ENCODE data around the gene SNHG17. TPM values are rescaled to one million over a fixed set of nuclear protein-coding genes. Genes with fewer than 3 reads are reported as not detected.

Gene SNHG17
- total RNA-seq, 2 donors from 2014 or later, result 8.9 to 38.9 TPM

GRCh38 chr20:38429301-38429700, 5.8 kb downstream of the SNHG17 start:
- no peak for ATAC-seq (ENCODE audit: insufficient number of reproducible peaks, low FRiP score, low read depth)

DNA sequence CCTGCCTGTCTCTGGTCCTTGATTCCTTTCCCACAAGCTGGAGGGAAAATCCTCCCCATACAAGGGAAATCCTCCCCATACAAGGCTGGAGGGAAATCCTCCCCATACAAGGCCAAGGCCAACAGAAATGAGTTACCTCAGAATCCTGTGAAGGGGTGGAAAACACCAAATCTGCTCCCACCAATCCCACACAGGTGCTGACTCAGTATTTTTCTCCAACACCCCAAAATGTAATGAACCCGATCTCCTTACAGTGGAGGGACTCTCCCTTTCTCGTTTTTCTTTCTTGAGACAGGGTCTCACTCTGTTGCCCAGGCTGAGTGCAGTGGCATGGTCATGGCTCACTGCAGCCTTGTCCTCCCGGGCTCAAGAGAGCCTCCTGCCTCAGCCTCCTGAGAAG, 6.3 kb downstream of the SNHG17 start:
- no peak overlapping the region for H3K4me3 ChIP-seq
- H3K4me1 ChIP-seq (ENCODE audit: control insufficient read depth in 1 of 2, low read depth in 2 of 2), result peaks cover 0 to 7% of the 10 kb centered on the region in 2 donors
- H3K27ac ChIP-seq, result no peak overlapping the region
- H3K36me3 ChIP-seq, result peaks cover 81% of the 10 kb centered on the region
- no peaks in the 10 kb centered on the region for H3K27me3 ChIP-seq (replicated peaks; ENCODE audit: insufficient read depth)
- no peak for ATAC-seq (ENCODE audit: insufficient number of reproducible peaks, low FRiP score, low read depth)
- TF ChIP-seq, protein P1, sequence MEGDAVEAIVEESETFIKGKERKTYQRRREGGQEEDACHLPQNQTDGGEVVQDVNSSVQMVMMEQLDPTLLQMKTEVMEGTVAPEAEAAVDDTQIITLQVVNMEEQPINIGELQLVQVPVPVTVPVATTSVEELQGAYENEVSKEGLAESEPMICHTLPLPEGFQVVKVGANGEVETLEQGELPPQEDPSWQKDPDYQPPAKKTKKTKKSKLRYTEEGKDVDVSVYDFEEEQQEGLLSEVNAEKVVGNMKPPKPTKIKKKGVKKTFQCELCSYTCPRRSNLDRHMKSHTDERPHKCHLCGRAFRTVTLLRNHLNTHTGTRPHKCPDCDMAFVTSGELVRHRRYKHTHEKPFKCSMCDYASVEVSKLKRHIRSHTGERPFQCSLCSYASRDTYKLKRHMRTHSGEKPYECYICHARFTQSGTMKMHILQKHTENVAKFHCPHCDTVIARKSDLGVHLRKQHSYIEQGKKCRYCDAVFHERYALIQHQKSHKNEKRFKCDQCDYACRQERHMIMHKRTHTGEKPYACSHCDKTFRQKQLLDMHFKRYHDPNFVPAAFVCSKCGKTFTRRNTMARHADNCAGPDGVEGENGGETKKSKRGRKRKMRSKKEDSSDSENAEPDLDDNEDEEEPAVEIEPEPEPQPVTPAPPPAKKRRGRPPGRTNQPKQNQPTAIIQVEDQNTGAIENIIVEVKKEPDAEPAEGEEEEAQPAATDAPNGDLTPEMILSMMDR (IDR thresholded peaks at IDR 0.05), result no peak
- H3K9me3 ChIP-seq, result no peaks in the 10 kb centered on the region
- no peak for DNase-seq (ENCODE audit: low spot score)

More at GRCh38 chr20:38429301-38429700, 5.8 kb downstream of the SNHG17 start:
- Histone ChIP-seq H3K4me3 (no peak overlapping the region), H3K36me3 (peaks cover 76% of the 10 kb centered on the region), H3K9me3 (no peaks in the 10 kb centered on the region), H3K27ac (no peak overlapping the region), H3K27me3 (replicated peaks; ENCODE audit: insufficient read depth) (no peaks in the 10 kb centered on the region), H3K4me1 (ENCODE audit: control insufficient read depth in 1 of 2, low read depth in 2 of 2) (peaks cover 5 to 12% of the 10 kb centered on the region in 2 donors)
- DNase-seq (ENCODE audit: low spot score), result no peak
- TF ChIP-seq, protein P1 (IDR thresholded peaks at IDR 0.05), result no peak

- H3K27ac ChIP-seq, result no peak overlapping the region
- H3K27me3 ChIP-seq (replicated peaks; ENCODE audit: insufficient read depth), result no peaks in the 10 kb centered on the region
- DNase-seq (ENCODE audit: low spot score) (no peak), ATAC-seq (ENCODE audit: insufficient number of reproducible peaks, low FRiP score, low read depth) (no peak)
- peaks cover 74% of the 10 kb centered on the region for H3K36me3 ChIP-seq
- no peaks in the 10 kb centered on the region for H3K9me3 ChIP-seq
- TF ChIP-seq, protein P1 (IDR thresholded peaks at IDR 0.05), result no peak
- H3K4me1 ChIP-seq (ENCODE audit: control insufficient read depth in 1 of 2, low read depth in 2 of 2), result no peaks in the 10 kb centered on the region
- H3K4me3 ChIP-seq, result no peak overlapping the region
Measured at GRCh38 chr20:38427655-38428023, 7.5 kb downstream of the SNHG17 start.

DNA sequence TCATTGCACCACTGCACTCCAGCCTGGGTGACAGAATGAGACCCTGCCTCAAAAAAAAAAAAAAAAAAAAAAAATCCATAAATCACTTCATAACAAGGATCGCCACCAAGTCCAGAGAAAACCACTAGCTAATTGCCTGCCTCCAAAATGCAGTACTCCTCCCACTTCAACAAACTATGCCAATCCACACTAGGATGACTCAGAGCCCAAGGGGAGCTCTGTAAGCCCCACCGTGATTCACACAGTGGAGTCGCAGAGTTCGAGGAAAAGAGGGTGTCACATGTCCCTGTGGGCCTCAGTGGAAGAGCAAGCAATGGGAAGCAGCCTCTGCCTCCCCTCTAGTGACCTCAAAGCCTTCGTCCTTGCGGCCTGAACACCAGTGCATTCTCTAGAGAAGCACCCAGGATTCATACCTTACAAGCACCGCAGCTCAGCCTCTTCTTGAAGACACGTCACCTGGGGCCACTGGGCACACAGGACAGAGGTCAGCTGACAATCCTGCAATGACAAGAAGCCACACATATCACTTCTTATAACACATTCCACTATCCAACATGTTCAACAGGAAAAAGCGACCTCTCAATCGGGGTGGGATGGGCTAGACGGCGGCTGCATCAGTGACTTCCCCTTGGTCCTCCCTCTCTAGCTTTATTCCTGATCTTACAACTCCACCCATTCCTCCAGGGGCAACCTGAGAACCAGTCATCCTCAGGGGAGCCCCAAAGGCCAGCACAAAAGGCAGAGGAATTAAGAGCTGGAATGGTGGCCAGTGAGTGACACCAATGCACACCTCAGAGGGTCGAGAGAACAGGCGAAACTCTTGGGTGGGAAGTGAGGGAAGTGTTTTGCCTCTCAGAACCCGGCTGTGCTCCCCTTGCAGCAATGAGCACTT, 8.9 kb downstream of the SNHG17 start:
- H3K36me3 ChIP-seq, result peaks cover 72% of the 10 kb centered on the region
- H3K9me3 ChIP-seq, result no peaks in the 10 kb centered on the region
- no peak overlapping the region for H3K4me3 ChIP-seq
- DNase-seq (ENCODE audit: low spot score), result peak; percentile 25
- H3K27ac ChIP-seq, result no peak overlapping the region
- TF ChIP-seq, protein P1 (IDR thresholded peaks at IDR 0.05), result no peak
- no peaks in the 10 kb centered on the region for H3K27me3 ChIP-seq (replicated peaks; ENCODE audit: insufficient read depth)
- H3K4me1 ChIP-seq (ENCODE audit: control insufficient read depth in 1 of 2, low read depth in 2 of 2), result no peaks in the 10 kb centered on the region
- ATAC-seq (ENCODE audit: insufficient number of reproducible peaks, low FRiP score, low read depth), result no peak

GRCh38 chr20:38424401-38424800, 10.7 kb downstream of the SNHG17 start:
- H3K27me3 ChIP-seq (replicated peaks; ENCODE audit: insufficient read depth), result no peaks in the 10 kb centered on the region
- DNase-seq (ENCODE audit: low spot score) (no peak), ATAC-seq (ENCODE audit: insufficient number of reproducible peaks, low FRiP score, low read depth) (no peak)
- no peaks in the 10 kb centered on the region for H3K4me1 ChIP-seq (ENCODE audit: control insufficient read depth in 1 of 2, low read depth in 2 of 2)
- no peak overlapping the region for H3K27ac ChIP-seq
- no peaks in the 10 kb centered on the region for H3K9me3 ChIP-seq
- peaks cover 74% of the 10 kb centered on the region for H3K36me3 ChIP-seq
- H3K4me3 ChIP-seq, result no peak overlapping the region
- TF ChIP-seq, protein P1 (IDR thresholded peaks at IDR 0.05), result no peak

Measured in thoracic aorta (tissue), 2 donors.